ENCODE measurements around the gene TH.

Gene TH

DNA sequence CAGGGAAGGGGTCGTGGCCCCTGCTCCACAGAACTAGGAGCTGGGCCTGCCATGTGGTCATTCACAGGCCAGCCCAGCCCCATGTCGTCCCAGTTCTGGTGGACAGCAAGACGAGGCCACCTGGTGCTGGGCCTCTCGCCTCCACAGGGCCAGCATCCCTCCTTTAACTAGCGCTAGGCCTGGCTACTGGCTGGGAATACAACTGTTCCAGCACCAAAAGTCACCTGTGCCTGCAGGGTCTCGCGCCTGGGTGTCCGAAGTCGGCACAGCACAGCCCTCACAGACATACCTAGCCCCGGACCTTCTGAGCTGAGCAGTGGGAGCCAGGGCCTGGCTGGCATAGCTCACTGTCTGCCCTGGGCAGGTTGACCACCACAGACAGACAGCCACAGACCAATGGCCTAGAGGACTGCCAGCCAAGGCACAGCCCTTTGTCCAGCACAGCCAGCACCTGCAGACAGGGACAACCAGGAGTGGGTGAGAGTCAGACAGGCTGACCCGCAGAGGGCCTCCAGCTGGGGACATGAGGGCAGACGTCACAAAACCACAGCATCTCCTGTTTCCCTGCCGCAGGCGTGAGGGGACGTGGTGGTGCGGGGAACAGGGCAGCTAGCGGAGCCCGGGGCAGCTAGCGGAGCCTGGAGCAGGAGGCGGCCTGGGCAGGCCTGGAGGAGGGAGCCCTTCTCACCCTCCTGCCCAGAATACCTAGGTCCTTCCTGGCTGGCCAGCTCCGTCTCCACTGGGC is 27.2 kb upstream of the TH start:
- no CpG with 5 or more reads among the region's 21 CpGs for WGBS (ENCODE audit: extremely low coverage, insufficient coverage, low lambda C conversion rate)
- DNase-seq, result no peak

DNA sequence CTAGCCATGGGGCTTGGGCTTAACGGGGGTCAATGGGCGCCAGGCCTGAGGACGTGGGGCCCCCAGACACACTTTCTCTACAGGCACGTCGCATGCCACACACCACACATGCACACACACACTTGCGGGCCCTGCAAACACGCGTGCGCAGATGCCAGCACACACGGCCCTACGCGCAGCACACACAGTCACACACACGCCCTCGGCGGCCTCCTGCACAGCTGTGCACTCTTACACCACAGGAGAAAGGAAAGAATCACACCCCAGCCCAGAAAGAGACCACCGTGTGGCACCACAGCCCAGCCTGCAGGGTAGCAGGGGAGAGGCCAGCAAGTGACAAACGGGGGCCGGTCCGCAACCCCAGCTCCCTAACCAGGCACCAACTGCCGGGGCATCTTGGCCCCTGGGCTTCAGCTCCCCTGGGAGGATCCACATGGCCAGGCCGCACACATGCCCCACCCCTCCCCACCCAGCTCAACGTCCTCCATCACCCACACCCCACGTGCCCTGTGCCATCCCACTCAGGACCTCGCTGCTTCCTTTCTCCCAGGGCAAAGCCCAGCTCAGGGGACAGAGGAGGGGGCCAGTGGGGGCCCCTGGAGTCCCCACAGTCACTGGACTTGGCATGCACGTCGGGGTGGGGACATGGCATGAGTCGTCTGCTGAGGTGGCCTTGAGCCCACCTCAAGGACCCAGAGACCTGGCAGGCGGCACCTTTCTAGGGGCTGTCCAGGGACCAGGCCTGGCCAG is 26.3 kb upstream of the TH start:
- Histone ChIP-seq H3K36me3 (ENCODE audit: control insufficient read depth, insufficient read depth, low read length) (no peaks in the 10 kb centered on the region), H3K18ac (ENCODE audit: low read length) (no peak overlapping the region), H3K4me1 (ENCODE audit: control insufficient read depth, low read depth, low read length) (no peaks in the 10 kb centered on the region), H3K4me3 (ENCODE audit: low read length) (no peak overlapping the region), H2BK15ac (replicated peaks; ENCODE audit: low read depth) (no peak overlapping the region), H3K27ac (ENCODE audit: low read depth, low read length) (no peak overlapping the region), H3K27me3 (ENCODE audit: insufficient read depth, low read length, poor library complexity) (no peaks in the 10 kb centered on the region), H3K79me2 (ENCODE audit: control insufficient read depth, insufficient read depth, low read length) (no peaks in the 10 kb centered on the region), H2AK5ac (ENCODE audit: low read length) (no peak overlapping the region), H3K79me1 (ENCODE audit: low read length) (no peaks in the 10 kb centered on the region), H3K23ac (ENCODE audit: low read length) (no peak overlapping the region), H3K9ac (ENCODE audit: low read length) (no peak overlapping the region), H4K8ac (ENCODE audit: low read depth, low read length) (no peak overlapping the region), H3K56ac (ENCODE audit: low read length) (no peak overlapping the region), H2BK5ac (ENCODE audit: low read length) (no peak overlapping the region), H2BK120ac (ENCODE audit: low read depth, low read length) (no peak overlapping the region), H3K4me2 (ENCODE audit: low read length) (no peak overlapping the region), H4K5ac (ENCODE audit: low read length) (no peak overlapping the region), H3K4ac (ENCODE audit: low read depth, low read length) (no peak overlapping the region)
- WGBS (ENCODE audit: extremely low coverage, insufficient coverage, low lambda C conversion rate), result no CpG with 5 or more reads among the region's 28 CpGs
- DNase-seq, result no peak

More for the DNA sequence above, 27.2 kb upstream of the TH start:
- H3K27ac ChIP-seq (ENCODE audit: low read depth, low read length), result no peak overlapping the region
- no peak overlapping the region for H4K5ac ChIP-seq (ENCODE audit: low read length)
- no peaks in the 10 kb centered on the region for H3K79me2 ChIP-seq (ENCODE audit: control insufficient read depth, insufficient read depth, low read length)
- H3K4ac ChIP-seq (ENCODE audit: low read depth, low read length), result no peak overlapping the region
- H3K36me3 ChIP-seq (ENCODE audit: control insufficient read depth, insufficient read depth, low read length), result no peaks in the 10 kb centered on the region
- H3K18ac ChIP-seq (ENCODE audit: low read length), result no peak overlapping the region
- H3K4me2 ChIP-seq (ENCODE audit: low read length), result no peak overlapping the region
- no peaks in the 10 kb centered on the region for H3K27me3 ChIP-seq (ENCODE audit: insufficient read depth, low read length, poor library complexity)
- no peak overlapping the region for H2BK120ac ChIP-seq (ENCODE audit: low read depth, low read length)
- no peak overlapping the region for H3K23ac ChIP-seq (ENCODE audit: low read length)
- no peak overlapping the region for H2AK5ac ChIP-seq (ENCODE audit: low read length)
- no peak overlapping the region for H2BK5ac ChIP-seq (ENCODE audit: low read length)
- H2BK15ac ChIP-seq (replicated peaks; ENCODE audit: low read depth), result no peak overlapping the region
- H3K4me1 ChIP-seq (ENCODE audit: control insufficient read depth, low read depth, low read length), result no peaks in the 10 kb centered on the region
- no peak overlapping the region for H4K8ac ChIP-seq (ENCODE audit: low read depth, low read length)
- H3K4me3 ChIP-seq (ENCODE audit: low read length), result no peak overlapping the region
- no peak overlapping the region for H3K56ac ChIP-seq (ENCODE audit: low read length)
- no peak overlapping the region for H3K9ac ChIP-seq (ENCODE audit: low read length)
- no peaks in the 10 kb centered on the region for H3K79me1 ChIP-seq (ENCODE audit: low read length)

DNA sequence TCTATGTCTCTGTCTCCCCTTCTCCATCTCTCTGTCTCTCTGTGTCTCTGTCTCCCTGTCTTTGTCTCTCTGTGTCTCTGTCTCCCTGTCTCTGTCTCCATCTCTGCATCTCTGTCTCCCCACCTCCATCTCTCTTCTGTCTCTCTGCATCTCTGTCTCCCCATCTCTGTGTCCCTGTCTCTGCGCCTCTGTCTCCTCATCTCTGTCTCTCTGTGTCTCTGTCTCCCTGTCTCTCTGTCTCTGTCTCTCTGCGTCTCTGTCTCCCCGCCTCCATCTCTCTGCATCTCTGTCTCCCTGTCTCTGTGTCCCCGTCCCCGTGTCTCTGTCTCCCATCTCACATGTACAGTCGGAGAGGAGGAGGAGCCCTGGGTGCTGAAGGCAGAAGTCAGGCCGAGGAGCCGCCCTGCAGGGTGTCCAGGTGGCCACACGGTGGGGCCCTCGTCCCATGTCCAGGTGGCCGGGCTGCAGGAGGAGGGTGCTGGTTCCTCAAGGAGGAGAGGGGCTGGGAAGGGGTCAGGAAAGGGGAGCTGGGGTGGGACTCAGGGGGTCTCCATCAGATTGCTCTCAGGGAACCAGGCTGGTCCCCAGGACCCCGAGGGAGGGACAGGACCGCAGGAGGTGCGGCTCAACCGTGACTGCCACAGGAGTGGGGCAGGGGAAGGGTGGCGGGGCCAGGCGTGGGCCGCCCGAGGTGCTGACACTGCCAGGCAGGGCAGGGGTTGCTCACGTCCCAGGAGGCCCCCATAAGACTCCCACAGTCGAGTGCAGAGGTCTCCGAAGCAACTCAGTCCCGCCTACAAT is 25.6 kb upstream of the TH start:
- H3K56ac ChIP-seq (ENCODE audit: low read length), result no peak overlapping the region
- DNase-seq, result peak; percentile 81
- H3K79me2 ChIP-seq (ENCODE audit: control insufficient read depth, insufficient read depth, low read length), result no peaks in the 10 kb centered on the region
- no peak overlapping the region for H2BK120ac ChIP-seq (ENCODE audit: low read depth, low read length)
- no peak overlapping the region for H3K9ac ChIP-seq (ENCODE audit: low read length)
- no peak overlapping the region for H2BK5ac ChIP-seq (ENCODE audit: low read length)
- H4K5ac ChIP-seq (ENCODE audit: low read length), result no peak overlapping the region
- no peaks in the 10 kb centered on the region for H3K4me1 ChIP-seq (ENCODE audit: control insufficient read depth, low read depth, low read length)
- H3K4me2 ChIP-seq (ENCODE audit: low read length), result no peak overlapping the region
- no CpG with 5 or more reads among the region's 23 CpGs for WGBS (ENCODE audit: extremely low coverage, insufficient coverage, low lambda C conversion rate)
- no peak overlapping the region for H2AK5ac ChIP-seq (ENCODE audit: low read length)
- no peaks in the 10 kb centered on the region for H3K36me3 ChIP-seq (ENCODE audit: control insufficient read depth, insufficient read depth, low read length)
- H3K23ac ChIP-seq (ENCODE audit: low read length), result no peak overlapping the region
- H4K8ac ChIP-seq (ENCODE audit: low read depth, low read length), result no peak overlapping the region
- H3K27me3 ChIP-seq (ENCODE audit: insufficient read depth, low read length, poor library complexity), result no peaks in the 10 kb centered on the region
- no peak overlapping the region for H3K4me3 ChIP-seq (ENCODE audit: low read length)
- H3K79me1 ChIP-seq (ENCODE audit: low read length), result no peaks in the 10 kb centered on the region
- no peak overlapping the region for H2BK15ac ChIP-seq (replicated peaks; ENCODE audit: low read depth)
- no peak overlapping the region for H3K27ac ChIP-seq (ENCODE audit: low read depth, low read length)
- H3K18ac ChIP-seq (ENCODE audit: low read length), result no peak overlapping the region
- H3K4ac ChIP-seq (ENCODE audit: low read depth, low read length), result no peak overlapping the region

DNA sequence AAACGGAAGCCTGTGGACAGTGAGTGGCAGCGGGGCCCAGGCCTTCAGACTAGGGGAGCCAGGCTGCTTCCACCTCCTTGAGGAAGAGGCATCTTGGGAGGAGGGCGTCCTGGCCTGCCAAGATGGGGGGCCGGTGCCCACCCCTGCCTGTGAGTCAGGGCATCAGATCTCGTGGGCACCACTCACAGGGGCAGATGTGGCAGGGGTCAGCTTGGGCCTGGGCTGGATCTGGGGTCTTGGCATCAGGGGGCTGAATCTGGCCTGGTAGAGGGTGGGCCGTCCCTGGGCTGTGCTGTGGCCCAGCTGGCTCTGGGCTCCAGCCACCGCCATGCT is 24.1 kb upstream of the TH start:
- no peak overlapping the region for H2BK120ac ChIP-seq (ENCODE audit: low read depth, low read length)
- H3K4ac ChIP-seq (ENCODE audit: low read depth, low read length), result no peak overlapping the region
- WGBS (ENCODE audit: extremely low coverage, insufficient coverage, low lambda C conversion rate), result no CpG with 5 or more reads among the region's 7 CpGs
- H3K4me1 ChIP-seq (ENCODE audit: control insufficient read depth, low read depth, low read length), result no peaks in the 10 kb centered on the region
- no peak overlapping the region for H3K18ac ChIP-seq (ENCODE audit: low read length)
- H3K4me2 ChIP-seq (ENCODE audit: low read length), result no peak overlapping the region
- H3K56ac ChIP-seq (ENCODE audit: low read length), result no peak overlapping the region
- DNase-seq, result no peak
- H3K9ac ChIP-seq (ENCODE audit: low read length), result no peak overlapping the region
- no peaks in the 10 kb centered on the region for H3K79me2 ChIP-seq (ENCODE audit: control insufficient read depth, insufficient read depth, low read length)
- H3K23ac ChIP-seq (ENCODE audit: low read length), result no peak overlapping the region
- no peak overlapping the region for H2BK15ac ChIP-seq (replicated peaks; ENCODE audit: low read depth)
- H2BK5ac ChIP-seq (ENCODE audit: low read length), result no peak overlapping the region
- H4K5ac ChIP-seq (ENCODE audit: low read length), result no peak overlapping the region
- no peak overlapping the region for H2AK5ac ChIP-seq (ENCODE audit: low read length)
- no peak overlapping the region for H4K8ac ChIP-seq (ENCODE audit: low read depth, low read length)
- no peak overlapping the region for H3K27ac ChIP-seq (ENCODE audit: low read depth, low read length)
- no peak overlapping the region for H3K4me3 ChIP-seq (ENCODE audit: low read length)
- no peaks in the 10 kb centered on the region for H3K79me1 ChIP-seq (ENCODE audit: low read length)
- no peaks in the 10 kb centered on the region for H3K36me3 ChIP-seq (ENCODE audit: control insufficient read depth, insufficient read depth, low read length)
- no peaks in the 10 kb centered on the region for H3K27me3 ChIP-seq (ENCODE audit: insufficient read depth, low read length, poor library complexity)

DNA sequence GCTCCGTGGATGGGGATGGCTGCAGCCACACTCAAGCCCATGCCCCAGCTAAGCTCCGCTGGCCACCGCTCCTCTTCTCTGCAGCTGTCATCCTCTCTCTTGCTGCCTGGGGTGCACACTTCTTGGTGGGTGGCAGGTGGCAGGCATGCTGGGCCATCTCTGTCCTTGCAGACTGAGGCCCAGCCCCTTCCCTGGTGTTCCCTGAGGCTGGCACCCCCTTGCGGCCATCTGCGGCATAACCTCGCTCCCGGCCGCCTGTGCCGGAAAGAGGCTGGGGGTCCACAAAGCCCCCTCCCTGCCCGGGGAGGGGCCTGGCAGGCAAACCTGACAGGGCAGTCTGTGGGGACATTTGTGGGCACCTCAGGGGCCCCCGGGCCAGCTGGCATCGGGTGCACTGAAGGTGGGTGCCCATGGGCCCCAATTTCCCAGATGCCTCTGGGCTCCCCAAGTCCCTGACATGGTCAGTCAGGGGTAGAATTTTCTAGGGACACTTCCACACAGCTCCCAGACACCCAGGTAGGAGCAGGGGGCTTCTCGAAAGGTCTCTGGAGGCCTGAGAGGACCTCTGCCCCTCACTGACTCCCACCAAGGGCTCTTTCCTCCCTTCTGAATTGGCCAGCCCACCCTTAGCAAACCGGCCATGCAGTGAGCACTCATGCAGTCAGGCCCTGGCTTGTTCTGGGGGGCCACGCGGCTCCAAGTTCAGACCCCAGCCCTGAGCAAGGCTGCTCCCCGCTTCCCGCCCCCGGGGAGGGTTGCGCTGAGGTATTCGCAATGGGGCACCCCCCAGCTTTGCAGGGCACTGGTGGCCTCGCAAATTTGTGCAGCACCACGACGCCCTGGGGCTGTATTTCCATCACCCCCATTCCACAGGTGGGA is 23.5 kb upstream of the TH start:
- no peaks in the 10 kb centered on the region for H3K27me3 ChIP-seq (ENCODE audit: insufficient read depth, low read length, poor library complexity)
- no peaks in the 10 kb centered on the region for H3K79me1 ChIP-seq (ENCODE audit: low read length)
- H2BK5ac ChIP-seq (ENCODE audit: low read length), result no peak overlapping the region
- no peak overlapping the region for H4K8ac ChIP-seq (ENCODE audit: low read depth, low read length)
- H3K27ac ChIP-seq (ENCODE audit: low read depth, low read length), result no peak overlapping the region
- no peak overlapping the region for H3K56ac ChIP-seq (ENCODE audit: low read length)
- H3K79me2 ChIP-seq (ENCODE audit: control insufficient read depth, insufficient read depth, low read length), result no peaks in the 10 kb centered on the region
- H3K4me3 ChIP-seq (ENCODE audit: low read length), result no peak overlapping the region
- H3K23ac ChIP-seq (ENCODE audit: low read length), result no peak overlapping the region
- DNase-seq, result peak; percentile 55
- no peak overlapping the region for H3K4me2 ChIP-seq (ENCODE audit: low read length)
- H2AK5ac ChIP-seq (ENCODE audit: low read length), result no peak overlapping the region
- H3K18ac ChIP-seq (ENCODE audit: low read length), result no peak overlapping the region
- no peak overlapping the region for H2BK15ac ChIP-seq (replicated peaks; ENCODE audit: low read depth)
- no peaks in the 10 kb centered on the region for H3K36me3 ChIP-seq (ENCODE audit: control insufficient read depth, insufficient read depth, low read length)
- H4K5ac ChIP-seq (ENCODE audit: low read length), result no peak overlapping the region
- H3K9ac ChIP-seq (ENCODE audit: low read length), result no peak overlapping the region
- no peak overlapping the region for H2BK120ac ChIP-seq (ENCODE audit: low read depth, low read length)
- no peak overlapping the region for H3K4ac ChIP-seq (ENCODE audit: low read depth, low read length)
- no peaks in the 10 kb centered on the region for H3K4me1 ChIP-seq (ENCODE audit: control insufficient read depth, low read depth, low read length)
- WGBS (ENCODE audit: extremely low coverage, insufficient coverage, low lambda C conversion rate), result no CpG with 5 or more reads among the region's 24 CpGs
